Measurements from ENCODE around the gene SUSD3.
A peak's percentile ranks its signal among the peaks of the same experiment; 100 is the strongest.

The SUSD3 gene

GRCh38 chr9:93119703-93119952, 61.1 kb downstream of the SUSD3 start:
- TF ChIP-seq USF1 (IDR thresholded peaks at IDR 0.05) (no peak), YY1 (IDR thresholded peaks at IDR 0.05; ENCODE audit: low read depth) (no peak), TCF12 (IDR thresholded peaks at IDR 0.05; ENCODE audit: low read depth) (no peak), EGR1 (IDR thresholded peaks at IDR 0.05) (no peak), ZBTB7A (IDR thresholded peaks at IDR 0.05; ENCODE audit: low read depth) (no peak), NFIC (IDR thresholded peaks at IDR 0.05) (no peak), RAD21 (IDR thresholded peaks at IDR 0.05; ENCODE audit: low read depth) (no peak), EP300 (IDR thresholded peaks at IDR 0.05; ENCODE audit: borderline replicate concordance) (no peak)
- TF ChIP-seq, protein P1, sequence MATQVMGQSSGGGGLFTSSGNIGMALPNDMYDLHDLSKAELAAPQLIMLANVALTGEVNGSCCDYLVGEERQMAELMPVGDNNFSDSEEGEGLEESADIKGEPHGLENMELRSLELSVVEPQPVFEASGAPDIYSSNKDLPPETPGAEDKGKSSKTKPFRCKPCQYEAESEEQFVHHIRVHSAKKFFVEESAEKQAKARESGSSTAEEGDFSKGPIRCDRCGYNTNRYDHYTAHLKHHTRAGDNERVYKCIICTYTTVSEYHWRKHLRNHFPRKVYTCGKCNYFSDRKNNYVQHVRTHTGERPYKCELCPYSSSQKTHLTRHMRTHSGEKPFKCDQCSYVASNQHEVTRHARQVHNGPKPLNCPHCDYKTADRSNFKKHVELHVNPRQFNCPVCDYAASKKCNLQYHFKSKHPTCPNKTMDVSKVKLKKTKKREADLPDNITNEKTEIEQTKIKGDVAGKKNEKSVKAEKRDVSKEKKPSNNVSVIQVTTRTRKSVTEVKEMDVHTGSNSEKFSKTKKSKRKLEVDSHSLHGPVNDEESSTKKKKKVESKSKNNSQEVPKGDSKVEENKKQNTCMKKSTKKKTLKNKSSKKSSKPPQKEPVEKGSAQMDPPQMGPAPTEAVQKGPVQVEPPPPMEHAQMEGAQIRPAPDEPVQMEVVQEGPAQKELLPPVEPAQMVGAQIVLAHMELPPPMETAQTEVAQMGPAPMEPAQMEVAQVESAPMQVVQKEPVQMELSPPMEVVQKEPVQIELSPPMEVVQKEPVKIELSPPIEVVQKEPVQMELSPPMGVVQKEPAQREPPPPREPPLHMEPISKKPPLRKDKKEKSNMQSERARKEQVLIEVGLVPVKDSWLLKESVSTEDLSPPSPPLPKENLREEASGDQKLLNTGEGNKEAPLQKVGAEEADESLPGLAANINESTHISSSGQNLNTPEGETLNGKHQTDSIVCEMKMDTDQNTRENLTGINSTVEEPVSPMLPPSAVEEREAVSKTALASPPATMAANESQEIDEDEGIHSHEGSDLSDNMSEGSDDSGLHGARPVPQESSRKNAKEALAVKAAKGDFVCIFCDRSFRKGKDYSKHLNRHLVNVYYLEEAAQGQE (IDR thresholded peaks at IDR 0.05; ENCODE audit: low read depth), result no peak

DNA sequence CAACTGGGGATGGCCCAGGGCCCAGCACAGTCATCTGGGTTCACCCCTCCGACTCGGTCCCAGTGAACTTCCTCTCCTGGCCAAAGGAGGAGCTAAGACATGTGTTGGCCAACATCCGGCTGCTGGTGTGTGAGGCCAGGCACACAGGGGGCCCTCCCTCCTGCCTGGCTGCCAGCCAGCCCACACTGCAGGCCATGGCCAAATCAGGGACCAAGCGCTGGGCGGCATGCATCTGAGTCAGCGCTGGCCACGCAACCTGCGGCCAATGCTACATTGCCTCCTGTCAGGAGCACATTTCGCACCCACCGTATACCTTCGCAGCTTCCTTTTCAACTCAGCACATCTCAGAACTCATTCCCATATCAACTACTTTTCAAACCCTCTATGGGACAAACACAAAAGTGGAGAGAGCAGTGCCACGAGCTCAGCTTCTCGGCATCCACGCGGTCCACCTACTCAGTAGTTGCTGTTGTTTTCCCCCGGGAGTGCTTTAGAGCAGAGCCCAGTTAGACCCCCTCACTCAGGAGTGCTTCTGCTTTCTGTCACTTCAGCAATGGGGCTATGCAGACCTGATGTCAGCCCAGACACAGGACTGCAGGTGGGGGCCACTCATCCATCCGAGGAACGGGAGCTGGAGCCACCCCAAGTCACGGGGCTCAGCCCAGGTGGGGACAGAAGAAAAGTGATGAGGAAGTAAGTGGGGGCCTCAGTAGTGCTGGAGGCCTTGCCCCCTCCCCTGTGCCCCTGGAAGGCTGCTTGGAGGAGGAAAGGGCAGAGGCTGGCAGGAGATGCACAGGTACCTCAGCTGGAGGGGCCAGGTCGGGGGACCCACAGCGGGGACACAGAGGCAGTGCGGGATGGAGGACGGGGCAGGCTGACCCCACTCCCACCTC, 61.7 kb downstream of the SUSD3 start:
- no peak for TF ChIP-seq ZBTB7A (IDR thresholded peaks at IDR 0.05; ENCODE audit: low read depth)
- TF ChIP-seq, protein P2, sequence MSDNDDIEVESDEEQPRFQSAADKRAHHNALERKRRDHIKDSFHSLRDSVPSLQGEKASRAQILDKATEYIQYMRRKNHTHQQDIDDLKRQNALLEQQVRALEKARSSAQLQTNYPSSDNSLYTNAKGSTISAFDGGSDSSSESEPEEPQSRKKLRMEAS (IDR thresholded peaks at IDR 0.05), result peak; percentile 95
- no peak for TF ChIP-seq FOXM1 (IDR thresholded peaks at IDR 0.05; ENCODE audit: borderline replicate concordance, low read depth)
- TF ChIP-seq USF1 (IDR thresholded peaks at IDR 0.05), result peak; percentile 43; the same call in 1 of the 2 replicates
- TF ChIP-seq CREB1 (IDR thresholded peaks at IDR 0.05; ENCODE audit: low read depth), result no peak
- peak; percentile 77 for TF ChIP-seq CEBPB (IDR thresholded peaks at IDR 0.05)
- TF ChIP-seq, protein P1 (IDR thresholded peaks at IDR 0.05; ENCODE audit: low read depth), result no peak
- TF ChIP-seq YY1 (IDR thresholded peaks at IDR 0.05; ENCODE audit: low read depth), result no peak
- TF ChIP-seq TEAD4 (IDR thresholded peaks at IDR 0.05), result peak; percentile 65; the same call in 1 of the 2 replicates
- peak; percentile 97 for TF ChIP-seq NFIC (IDR thresholded peaks at IDR 0.05)
- TF ChIP-seq TCF12 (IDR thresholded peaks at IDR 0.05; ENCODE audit: low read depth), result peak; percentile 70
- TF ChIP-seq TAF1 (IDR thresholded peaks at IDR 0.05; ENCODE audit: low read depth), result no peak
- TF ChIP-seq EP300 (IDR thresholded peaks at IDR 0.05; ENCODE audit: borderline replicate concordance), result peak; percentile 28; the same call in 1 of the 2 replicates
- TF ChIP-seq RAD21 (IDR thresholded peaks at IDR 0.05; ENCODE audit: low read depth), result peak; percentile 32; the same call in 1 of the 2 replicates

DNA sequence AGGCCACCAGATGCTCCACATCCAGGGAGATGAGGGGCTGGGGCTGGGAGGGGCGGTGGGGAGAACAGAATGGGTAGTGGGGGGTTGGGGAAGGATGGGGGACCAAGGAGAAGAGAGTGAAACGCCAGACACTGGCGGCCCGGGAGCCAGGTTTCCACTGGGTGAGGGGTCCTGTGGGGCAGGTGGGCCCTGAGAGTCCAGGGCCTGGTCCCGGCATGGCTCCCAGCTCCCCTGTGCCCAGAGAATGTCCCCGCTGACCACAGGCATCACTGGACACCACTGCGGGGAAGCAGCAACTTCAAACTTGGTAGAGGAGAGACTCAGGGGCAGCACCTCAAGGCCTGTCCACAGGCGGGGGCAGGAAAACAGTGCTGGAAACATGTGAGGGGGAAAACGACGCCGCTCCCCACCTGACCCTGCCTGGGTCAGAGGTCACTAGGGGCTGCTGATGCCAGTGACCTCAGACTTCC, 62.4 kb downstream of the SUSD3 start:
- TF ChIP-seq EP300 (IDR thresholded peaks at IDR 0.05; ENCODE audit: borderline replicate concordance) (no peak), FOXM1 (IDR thresholded peaks at IDR 0.05; ENCODE audit: borderline replicate concordance, low read depth) (no peak), YY1 (IDR thresholded peaks at IDR 0.05; ENCODE audit: low read depth) (no peak), USF1 (IDR thresholded peaks at IDR 0.05) (no peak)
- TF ChIP-seq, protein P2 (IDR thresholded peaks at IDR 0.05), result no peak

DNA sequence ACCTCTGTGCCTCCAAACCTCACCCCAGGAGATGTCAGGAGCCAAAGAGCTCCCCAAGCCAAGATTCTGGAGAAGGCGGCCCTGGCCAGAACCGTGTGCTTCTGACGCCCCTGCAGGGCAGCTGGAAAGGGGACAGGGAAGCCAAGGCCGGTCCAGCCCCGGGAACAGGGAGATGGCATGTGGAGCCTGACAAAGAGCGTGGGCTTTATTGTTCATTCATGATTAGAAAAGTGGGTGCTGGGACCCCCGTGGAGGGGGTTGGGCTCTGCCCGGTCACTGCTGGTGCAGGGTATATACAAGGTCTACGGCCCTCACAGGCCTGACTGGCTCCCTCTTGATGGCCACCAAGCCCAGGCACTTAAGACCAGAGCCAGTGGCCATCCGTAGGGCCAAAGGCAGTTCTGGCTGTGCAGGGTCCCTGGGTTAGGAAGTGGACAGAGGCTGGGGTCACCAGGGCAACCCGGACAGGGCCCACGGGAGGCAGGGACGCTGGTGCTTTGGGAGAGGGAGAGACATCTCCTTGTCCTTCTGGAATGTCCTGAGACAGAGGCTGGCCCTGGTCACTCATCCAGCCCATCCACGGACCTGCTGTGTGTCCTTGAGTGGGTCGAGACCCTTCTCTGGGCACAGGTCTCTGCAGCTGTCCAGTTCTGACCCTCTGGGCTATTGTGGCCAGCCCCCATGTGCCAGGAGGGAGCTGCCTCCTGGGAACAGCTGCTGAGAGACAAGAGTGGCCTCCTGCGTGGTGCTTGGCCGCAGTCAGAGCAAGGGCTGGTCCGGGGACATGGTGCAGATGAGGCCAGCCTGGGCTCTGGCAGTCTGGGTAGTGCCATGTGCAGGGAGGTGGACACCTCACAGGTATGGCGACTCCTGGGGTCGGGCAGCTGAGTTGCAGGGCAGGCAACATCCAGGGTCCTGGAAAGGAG, 63.1 kb downstream of the SUSD3 start:
- TF ChIP-seq, protein P1 (IDR thresholded peaks at IDR 0.05; ENCODE audit: low read depth), result no peak
- TF ChIP-seq CEBPB (IDR thresholded peaks at IDR 0.05), result no peak
- no peak for TF ChIP-seq USF1 (IDR thresholded peaks at IDR 0.05)
- no peak for TF ChIP-seq ZBTB7A (IDR thresholded peaks at IDR 0.05; ENCODE audit: low read depth)
- TF ChIP-seq TCF12 (IDR thresholded peaks at IDR 0.05; ENCODE audit: low read depth), result no peak
- TF ChIP-seq RAD21 (IDR thresholded peaks at IDR 0.05; ENCODE audit: low read depth), result no peak
